WTC11 (cell line): Measurements from ENCODE around the gene ARL5A.

Experiments
- ATF2 ChIP-seq: sonication (generic); formaldehyde crosslinking; IDR thresholded peaks from 2 replicates; pipeline ENCODE4 v1.8.1; 2022; ENCODE audit warnings: low read depth, missing genetic modification reagents, borderline replicate concordance
- CTCF ChIP-seq: fragments of 200-600 bp; IDR thresholded peaks from 2 replicates; pipeline ENCODE4 v1.8.0; 2022; ENCODE audit warnings: antibody characterized with exemption
- ELF4 ChIP-seq: sonication (generic); formaldehyde crosslinking; IDR thresholded peaks from 2 replicates; pipeline ENCODE4 v1.8.1; 2022; ENCODE audit warnings: low read depth, mild to moderate bottlenecking, moderate library complexity, missing genetic modification reagents
- FOXJ3 ChIP-seq: sonication (generic); formaldehyde crosslinking; IDR thresholded peaks from 2 replicates; pipeline ENCODE4 v1.9.0; 2021; ENCODE audit warnings: missing genetic modification reagents, mild to moderate bottlenecking, borderline replicate concordance
- HMGA2 ChIP-seq: fragments of 250-450 bp; sonication (Bioruptor Pico); IDR thresholded peaks from 2 replicates; pipeline ENCODE4 v1.4.0; 2021; ENCODE audit warnings: mild to moderate bottlenecking, moderate library complexity
- JUN ChIP-seq: sonication (generic); formaldehyde crosslinking; IDR thresholded peaks from 2 replicates; pipeline ENCODE4 v1.8.0; 2023; ENCODE audit warnings: mild to moderate bottlenecking, missing genetic modification reagents
- KAT7 ChIP-seq: sonication (generic); formaldehyde crosslinking; IDR thresholded peaks from 2 replicates; pipeline ENCODE4 v1.8.1; 2023; ENCODE audit warnings: missing genetic modification reagents, mild to moderate bottlenecking, borderline replicate concordance
- MAX ChIP-seq: sonication (generic); formaldehyde crosslinking; IDR thresholded peaks from 2 replicates; pipeline ENCODE4 v1.8.0; 2022; ENCODE audit warnings: mild to moderate bottlenecking, missing genetic modification reagents
- MXD4 ChIP-seq: fragments of 250-450 bp; sonication (Bioruptor Pico); IDR thresholded peaks from 2 replicates; pipeline ENCODE4 v1.8.0; 2021; ENCODE audit warnings: mild to moderate bottlenecking, moderate library complexity, borderline replicate concordance
- NR3C1 ChIP-seq: sonication (generic); formaldehyde crosslinking; conservative IDR thresholded peaks from 2 replicates; pipeline ENCODE4 v1.8.1; 2023; ENCODE audit warnings: low read depth, mild to moderate bottlenecking, missing genetic modification reagents
- SP1 ChIP-seq: sonication (generic); formaldehyde crosslinking; conservative IDR thresholded peaks from 2 replicates; pipeline ENCODE4 v1.8.1; 2022; ENCODE audit warnings: missing genetic modification reagents
- TCF7 ChIP-seq: sonication (generic); formaldehyde crosslinking; IDR thresholded peaks from 2 replicates; pipeline ENCODE4 v1.8.0; 2022; ENCODE audit warnings: mild to moderate bottlenecking, low read depth, missing genetic modification reagents, moderate library complexity
- USF2 ChIP-seq: sonication (generic); formaldehyde crosslinking; IDR thresholded peaks from 2 replicates; pipeline ENCODE4 v1.8.1; 2023; ENCODE audit warnings: mild to moderate bottlenecking, missing genetic modification reagents, moderate library complexity
- ZNF263 ChIP-seq: sonication (generic); formaldehyde crosslinking; IDR thresholded peaks from 2 replicates; pipeline ENCODE4 v1.8.1; 2022; ENCODE audit warnings: low read depth, mild to moderate bottlenecking, moderate library complexity, missing genetic modification reagents

- TF ChIP-seq KAT7 (CRISPR knock-in tag) = no peak
- no peak for TF ChIP-seq TCF7 (CRISPR knock-in tag)
- TF ChIP-seq HMGA2 (CRISPR knock-in tag) = no peak
- no peak for TF ChIP-seq SP1 (CRISPR knock-in tag)
- no peak for TF ChIP-seq FOXJ3
- no peak for TF ChIP-seq USF2 (CRISPR knock-in tag)
- TF ChIP-seq CTCF = no peak
- TF ChIP-seq MAX (CRISPR knock-in tag) = no peak
- no peak for TF ChIP-seq ELF4 (CRISPR knock-in tag)
- TF ChIP-seq MXD4 (CRISPR knock-in tag) = no peak
- no peak for TF ChIP-seq JUN (CRISPR knock-in tag)
- no peak for TF ChIP-seq ATF2 (CRISPR knock-in tag)
- TF ChIP-seq ZNF263 = no peak
- TF ChIP-seq NR3C1 (CRISPR knock-in tag) = no peak
These were observed 37.5 kb downstream of the ARL5A start for GRCh38 chr2:151790689-151791088.
